SK-N-SH (cell line): ENCODE results near the gene NELFE. TPM values are rescaled to one million over a fixed set of nuclear protein-coding genes. Genes with fewer than 3 reads are reported as not detected.

Experiments
- CTCF ChIA-PET: fragments of 300-600, 350-600 bp; formaldehyde crosslinking; extraction: SDS; loops from one replicate; lab custom pipeline; 2021; lab: Yijun Ruan, JAX
- POLR2A ChIA-PET: fragments of 350-600 bp; sonication (Branson Sonifier 250); formaldehyde crosslinking; extraction: SDS; loops from one replicate; lab custom pipeline; 2020; ENCODE audit warnings: antibody characterized with exemption, inconsistent platforms; lab: Yijun Ruan, JAX
- DNase-seq: peaks from one replicate; pipeline ENCODE4 v3.0.0; 2012
- H2AFZ ChIP-seq: fragments of 200-600 bp; sonication (generic); 2 replicates; pipeline ENCODE4 v1.8.1; 2016; ENCODE audit warnings: antibody characterized with exemption, mild to moderate bottlenecking, low read depth
- H3F3A ChIP-seq: fragments of 200-600 bp; sonication (generic); replicated peaks from 2 replicates; pipeline ENCODE3; 2016; ENCODE audit warnings: antibody characterized with exemption, mild to moderate bottlenecking; ENCODE audit not compliant: insufficient read depth
- H3K27ac ChIP-seq, 2 experiments: fragments of 200-500 bp in 1 of 2; fragments of 200-600 bp in 1 of 2; sonication (Bioruptor generic) in 1 of 2; sonication (generic), shearing (Covaris generic) in 1 of 2; 2 replicates each; pipeline versions ENCODE4 v1.5.1 to v1.6.1; 2014 to 2016; ENCODE audit warnings: low read depth in 2 of 2, inconsistent platforms in 1 of 2, low read length in 1 of 2, mild to moderate bottlenecking in 1 of 2, mixed read lengths in 1 of 2
- H3K27me3 ChIP-seq: fragments of 200-600 bp; sonication (generic), shearing (Covaris generic); 2 replicates; pipeline ENCODE4 v1.6.1; 2016; ENCODE audit warnings: mixed run types; ENCODE audit not compliant: insufficient read depth
- H3K36me3 ChIP-seq, 2 experiments: fragments of 200-500 bp in 1 of 2; fragments of 200-600 bp in 1 of 2; sonication (Bioruptor generic) in 1 of 2; sonication (generic) in 1 of 2; replicated peaks in 1 of 2; 2 replicates each; pipeline versions ENCODE3 to v1.5.1; 2014 to 2016; ENCODE audit warnings: low read length in 1 of 2, mild to moderate bottlenecking in 1 of 2; ENCODE audit not compliant: insufficient read depth in 2 of 2, control insufficient read depth in 1 of 2
- H3K4me1 ChIP-seq, 2 experiments: fragments of 200-500 bp in 1 of 2; fragments of 200-600 bp in 1 of 2; sonication (Bioruptor generic) in 1 of 2; sonication (generic), shearing (Covaris generic) in 1 of 2; 2 replicates each; pipeline versions ENCODE4 v1.5.1 to v1.6.1; 2014 to 2016; ENCODE audit warnings: low read depth in 1 of 2, low read length in 1 of 2, mixed run types in 1 of 2; ENCODE audit not compliant: insufficient read depth in 2 of 2, control insufficient read depth in 1 of 2
- H3K4me2 ChIP-seq: fragments of 200-600 bp; sonication (generic), shearing (Covaris generic); 2 replicates; pipeline ENCODE4 v1.6.1; 2017; ENCODE audit warnings: mixed run types
- H3K4me3 ChIP-seq, 2 experiments: fragments of 200-500 bp in 1 of 2; fragments of 200-600 bp in 1 of 2; sonication (Bioruptor generic) in 1 of 2; sonication (generic), shearing (Covaris generic) in 1 of 2; 2 replicates each; pipeline versions ENCODE4 v1.5.1 to v1.8.1; 2014 to 2016; ENCODE audit warnings: low read depth in 2 of 2, inconsistent platforms in 1 of 2, low read length in 1 of 2, mild to moderate bottlenecking in 1 of 2, mixed read lengths in 1 of 2, moderate library complexity in 1 of 2
- H3K79me2 ChIP-seq: fragments of 200-600 bp; sonication (generic); 2 replicates; pipeline ENCODE4 v1.8.1; 2017; ENCODE audit warnings: mild to moderate bottlenecking; ENCODE audit not compliant: insufficient read depth
- H3K9ac ChIP-seq: fragments of 200-600 bp; sonication (generic); 2 replicates; pipeline ENCODE4 v1.6.1; 2017; ENCODE audit warnings: mixed run types
- H3K9me2 ChIP-seq: fragments of 200-600 bp; sonication (generic); 2 replicates; pipeline ENCODE4 v1.6.1; 2017; ENCODE audit warnings: mixed run types
- H3K9me3 ChIP-seq: fragments of 200-600 bp; sonication (generic); 2 replicates; pipeline ENCODE4 v1.6.1; 2017; ENCODE audit warnings: mixed run types, mild to moderate bottlenecking, moderate library complexity
- H4K20me1 ChIP-seq: fragments of 200-600 bp; sonication (generic); 2 replicates; pipeline ENCODE4 v1.6.1; 2017; ENCODE audit warnings: mild to moderate bottlenecking, mixed run types; ENCODE audit not compliant: insufficient read depth
- CHD2 ChIP-seq: fragments of 150-350 bp; IDR thresholded peaks from 2 replicates; pipeline ENCODE4 v1.6.1; 2018; ENCODE audit warnings: low read length; ENCODE audit not compliant: partially characterized antibody
- CTCF ChIP-seq: fragments of 200-600 bp; sonication (generic); IDR thresholded peaks from 2 replicates; pipeline ENCODE4 v1.6.1; 2017; ENCODE audit warnings: antibody characterized with exemption, mild to moderate bottlenecking, moderate library complexity
- ELF1 ChIP-seq: IDR thresholded peaks from 2 replicates; pipeline ENCODE4 v1.4.0; 2012
- EZH2phosphoT487 ChIP-seq: fragments of 200-600 bp; sonication (generic); IDR thresholded peaks from 2 replicates; pipeline ENCODE4 v1.6.1; 2017; ENCODE audit warnings: low read depth, mixed run types, mild to moderate bottlenecking, antibody characterized with exemption, moderate library complexity, borderline replicate concordance
- FOXM1 ChIP-seq: IDR thresholded peaks from 2 replicates; pipeline ENCODE4 v1.4.0; 2012; ENCODE audit warnings: low read depth, mild to moderate bottlenecking
- GABPA ChIP-seq: IDR thresholded peaks from 2 replicates; pipeline ENCODE4 v1.4.0; 2012; ENCODE audit warnings: low read depth, mild to moderate bottlenecking
- IRF3 ChIP-seq: fragments of 150-350 bp; IDR thresholded peaks from 2 replicates; pipeline ENCODE4 v1.6.1; 2016; ENCODE audit warnings: mild to moderate bottlenecking, low read depth, low read length
- JUND ChIP-seq: IDR thresholded peaks from 2 replicates; pipeline ENCODE4 v1.4.0; 2012
- MEF2A ChIP-seq: IDR thresholded peaks from 2 replicates; pipeline ENCODE4 v1.4.0; 2012; ENCODE audit warnings: low read depth, borderline replicate concordance
- NRF1 ChIP-seq: IDR thresholded peaks from 2 replicates; pipeline ENCODE4 v1.6.1; 2012; ENCODE audit warnings: low read depth, mild to moderate bottlenecking, low read length
- RAD21 ChIP-seq: IDR thresholded peaks from 2 replicates; pipeline ENCODE4 v1.6.1; 2012; ENCODE audit warnings: mild to moderate bottlenecking, low read length
- TAF1 ChIP-seq: IDR thresholded peaks from 2 replicates; pipeline ENCODE4 v1.6.1; 2012; ENCODE audit warnings: low read depth, mild to moderate bottlenecking, low read length, moderate library complexity, borderline replicate concordance
- USF1 ChIP-seq: IDR thresholded peaks from 2 replicates; pipeline ENCODE4 v1.4.0; 2012; ENCODE audit warnings: low read depth, borderline replicate concordance
- USF2 ChIP-seq: fragments of 150-350 bp; IDR thresholded peaks from 2 replicates; pipeline ENCODE4 v1.6.1; 2017; ENCODE audit warnings: antibody characterized with exemption, low read length, low read depth, borderline replicate concordance
- YY1 ChIP-seq: IDR thresholded peaks from 2 replicates; pipeline ENCODE4 v1.4.0; 2012; ENCODE audit warnings: low read depth, mild to moderate bottlenecking
- polyA plus RNA-seq, 3 experiments: library from polyadenylated mRNA; depleted of rRNA; stranded (reverse); fragments of >200 nt; gene quantifications; 2 replicates each; pipeline ENCODE4 v1.2.3, GENCODE V29; 2012

Gene NELFE
- polyA plus RNA-seq, 1 of the 3 experiments (the other 2 are of a cell fraction) = 116 TPM

- TF ChIP-seq ELF1 = no peak
- TF ChIP-seq USF1 = no peak
- no peak for TF ChIP-seq CTCF
- TF ChIP-seq IRF3 = no peak
- no peak for TF ChIP-seq EZH2phosphoT487
- no peak for TF ChIP-seq NRF1
- no peak for TF ChIP-seq TAF1
- no peak for TF ChIP-seq USF2
- TF ChIP-seq CHD2 = no peak
- TF ChIP-seq JUND = no peak
- TF ChIP-seq YY1 = no peak
- TF ChIP-seq MEF2A = no peak
- TF ChIP-seq FOXM1 = no peak
- no peak for TF ChIP-seq RAD21
- TF ChIP-seq GABPA = no peak
- Histone ChIP-seq H2AFZ (no peak overlapping the region), H3K9ac (no peak overlapping the region), H3F3A (peaks cover 13% of the 10 kb centered on the region), H3K79me2 (no peaks in the 10 kb centered on the region), H3K9me2 (no peaks in the 10 kb centered on the region), H3K4me2 (no peak overlapping the region), H3K27ac (no peak overlapping the region), H3K27me3 (no peaks in the 10 kb centered on the region), H3K36me3 (no peaks in the 10 kb centered on the region), H3K4me1 (0 out of 4 replicates have a peak, but pooled peaks cover 0 to under 1% of the 10 kb centered on the region in 2 experiments), H3K4me3 (no peak overlapping the region), H3K9me3 (no peaks in the 10 kb centered on the region), H4K20me1 (no peaks in the 10 kb centered on the region)
- ChIA-PET POLR2A (no interaction called here), CTCF (interaction anchor here (1.6 kb wide), 1 partner anchor 13 kb away, joined by 3 read pairs; the partner anchor contains the start of gene ZBTB12)
- no peak for DNase-seq
These were observed 43.4 kb downstream of the NELFE start for GRCh38 chr6:31915351-31915750.
